Activated CD4-positive, alpha-beta T cell treated with anti-CD3 and anti-CD28 coated beads, Interleukin-2, Interleukin-6, amounts not matched to agents 100 ng/mL and 50 ng/mL, durations not matched to agents 16 hours and 8 hours (primary cell): ENCODE results near the gene KIAA0825.
A peak's percentile ranks its signal among the peaks of the same experiment; 100 is the strongest.
"Not testable (repeated sequence)": the region's sequence is repeated elsewhere in the genome, so short reads cannot be mapped to it uniquely, and the experiment has no call there.

Experiments
- DNase-seq: peaks from one replicate; pipeline ENCODE4 v3.0.0-alpha.2; 2020

KIAA0825 gene

GRCh38 chr5:94170158-94170557, 448.2 kb downstream of the KIAA0825 start:
- DNase-seq: not testable (repeated sequence)

- no peak for DNase-seq
Measured at GRCh38 chr5:94168151-94168550, 450.3 kb downstream of the KIAA0825 start.

DNA sequence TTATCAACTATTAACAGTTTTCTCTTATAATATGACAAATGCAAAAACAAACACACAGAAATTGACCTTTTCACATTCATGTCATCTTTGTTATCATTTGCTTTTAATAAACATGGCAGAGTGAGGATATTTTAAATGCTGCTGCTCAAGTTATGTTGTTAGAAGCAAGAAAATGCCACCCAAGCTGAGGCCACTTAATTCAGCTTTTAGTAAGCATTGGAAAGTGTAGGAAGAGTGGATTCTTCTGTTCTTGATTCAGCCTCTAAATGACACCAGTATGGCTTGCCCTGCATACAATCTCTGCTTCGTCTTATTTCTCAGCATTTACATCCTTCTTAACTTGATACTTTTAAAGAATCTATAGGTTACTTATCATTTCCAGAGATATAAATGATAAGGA, 456.6 kb downstream of the KIAA0825 start:
- DNase-seq: no peak

- no peak for DNase-seq
Measured at GRCh38 chr5:94159144-94159543, 459.3 kb downstream of the KIAA0825 start.

DNA sequence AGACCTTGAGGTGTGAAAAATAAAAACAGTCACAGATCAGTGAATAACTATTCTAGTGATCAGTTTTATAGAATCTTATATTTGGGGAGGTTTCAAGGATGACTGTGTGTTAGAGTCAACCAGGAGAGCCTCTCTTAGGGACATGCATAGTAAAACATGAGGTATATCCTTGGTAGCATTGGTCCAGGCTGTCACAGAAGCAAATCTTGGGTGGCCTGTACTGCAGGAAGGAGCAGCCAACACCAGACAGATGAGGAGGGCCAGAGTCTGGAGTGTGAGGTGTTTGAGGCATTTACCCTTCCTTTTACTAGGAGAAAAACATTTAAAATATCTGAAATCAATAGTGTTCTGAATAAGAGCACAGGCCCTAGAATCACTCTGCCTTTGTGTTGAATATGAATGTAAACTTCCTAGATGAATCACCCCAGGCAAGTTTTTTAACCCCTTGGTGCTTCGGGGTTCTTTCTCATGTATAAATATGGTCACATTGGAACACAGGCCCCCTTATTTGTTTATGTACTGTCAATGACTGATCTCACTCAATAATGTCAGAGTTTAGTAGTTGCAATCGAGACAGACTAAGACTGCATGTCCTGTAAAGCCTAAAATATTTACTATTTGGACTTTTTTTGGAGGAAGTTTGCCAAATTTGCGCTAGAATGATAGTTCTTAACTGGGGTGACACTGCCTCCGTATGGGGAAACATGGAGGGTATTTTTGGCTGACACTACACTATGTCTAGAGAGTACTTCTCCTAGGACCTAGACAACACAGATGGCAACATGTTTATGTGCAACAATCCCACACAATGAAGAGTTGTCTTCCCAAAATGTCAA, 460.5 kb downstream of the KIAA0825 start:
- DNase-seq: no peak

DNA sequence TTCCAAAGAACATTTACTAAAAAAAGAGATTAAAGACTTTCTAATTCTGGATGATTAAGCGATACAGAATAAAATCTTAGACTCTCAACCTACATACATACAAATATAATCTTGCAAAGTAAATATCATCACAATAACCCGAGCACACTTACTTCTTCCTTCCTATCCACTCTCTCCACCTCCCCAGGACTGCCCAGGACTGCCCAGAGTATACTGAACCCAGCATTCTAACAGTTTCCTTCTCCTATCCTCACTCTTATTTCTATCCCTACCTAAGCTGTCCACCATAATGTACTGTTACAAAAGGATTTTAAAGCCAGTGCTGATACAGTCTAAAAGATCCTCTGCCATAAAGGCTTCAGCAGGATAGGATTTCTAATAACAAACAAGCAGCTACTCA, 463.7 kb downstream of the KIAA0825 start:
- no peak for DNase-seq

GRCh38 chr5:94153736-94154450, 464.5 kb downstream of the KIAA0825 start:
- DNase-seq: no peak

GRCh38 chr5:94143621-94144020, 474.8 kb downstream of the KIAA0825 start:
- not testable (repeated sequence) for DNase-seq

GRCh38 chr5:94140300-94140699, 478.1 kb downstream of the KIAA0825 start:
- no peak for DNase-seq

- DNase-seq: no peak
Measured at GRCh38 chr5:94130077-94130476, 488.3 kb downstream of the KIAA0825 start.

- no peak for DNase-seq
Measured at GRCh38 chr5:94125107-94125506, 493.3 kb downstream of the KIAA0825 start.

DNA sequence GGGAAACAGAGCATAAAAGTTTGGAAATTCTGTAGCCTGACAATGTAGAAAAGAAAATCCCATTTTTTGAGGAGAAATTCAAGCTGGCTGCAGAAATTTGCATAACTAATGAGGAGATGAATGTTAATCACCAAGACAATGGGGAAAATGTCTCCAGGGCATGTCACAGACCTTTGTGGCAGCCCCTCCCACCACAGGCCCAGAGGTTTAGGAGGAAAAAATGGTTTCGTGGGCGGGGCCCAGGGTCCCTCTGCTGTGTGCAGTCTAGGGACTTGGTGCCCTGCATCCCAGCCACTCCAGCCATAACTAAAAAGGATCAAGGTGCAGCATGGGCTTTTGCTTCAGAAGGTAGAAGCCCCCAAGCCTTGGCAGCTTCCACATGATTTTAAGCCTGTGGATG, 502.1 kb downstream of the KIAA0825 start:
- DNase-seq: not testable (repeated sequence)

GRCh38 chr5:94113087-94113486, 505.3 kb downstream of the KIAA0825 start:
- DNase-seq: no peak

DNA sequence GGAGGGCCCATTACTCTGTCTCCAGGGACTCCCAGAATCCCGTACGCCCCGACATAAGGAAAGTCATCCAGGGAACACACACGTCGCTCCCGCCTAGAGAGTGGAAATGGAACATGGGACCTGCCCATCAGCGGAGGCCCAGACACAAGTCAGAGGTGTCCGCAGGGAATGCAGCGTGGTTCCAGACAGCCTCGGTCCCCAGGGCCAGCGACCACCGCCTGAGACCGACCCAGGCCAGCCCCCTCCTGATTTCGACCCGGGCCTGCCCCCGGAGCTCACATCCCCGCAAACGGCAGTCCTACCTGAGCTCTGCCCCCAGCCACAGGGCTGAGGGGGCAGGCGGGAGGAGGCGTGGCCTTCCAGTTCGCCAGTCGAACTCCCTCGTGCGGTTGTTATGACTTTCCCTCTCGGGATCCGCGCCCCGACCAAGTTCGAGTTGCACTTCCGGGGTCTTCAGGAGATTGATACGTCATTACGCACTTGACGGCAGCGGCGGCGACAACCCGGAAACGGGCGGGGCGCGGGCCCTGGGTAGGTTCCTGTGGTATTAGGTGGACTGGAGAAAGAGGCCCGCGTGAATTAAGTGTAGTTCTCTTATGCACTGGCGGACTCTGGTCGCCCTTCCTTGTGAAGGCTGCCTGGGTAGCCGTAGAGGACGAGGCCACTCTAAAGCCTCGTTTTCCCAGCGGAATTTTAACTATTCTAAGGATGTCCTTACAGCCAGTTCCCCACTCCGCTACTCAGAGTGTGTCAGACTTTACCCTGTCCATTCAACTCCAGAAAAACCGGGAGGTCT, 507.0 kb downstream of the KIAA0825 start:
- peak; percentile 94 for DNase-seq

GRCh38 chr5:94103514-94104245, 514.7 kb downstream of the KIAA0825 start:
- no peak for DNase-seq
